Subcutaneous adipose tissue (tissue), 4 donors: Measurements from ENCODE around the gene TSFM. TPM values are rescaled to one million over a fixed set of nuclear protein-coding genes. Genes with fewer than 3 reads are reported as not detected.

ENCODE experiments used
- total RNA-seq, 4 donors: library from RNA; depleted of rRNA; stranded (reverse); fragments of >200 nt; gene quantifications; one replicate each; pipeline ENCODE4 v1.1.0, GENCODE V29; 2016
- TF ChIP-seq, protein P1 (sequence below): fragments of 450-650 bp; IDR thresholded peaks from one replicate; pipeline ENCODE4 v1.5.1; 2016; ENCODE audit warnings: low read depth, mild to moderate bottlenecking, control low read depth, antibody characterized with exemption, moderate library complexity

Gene TSFM
- total RNA-seq, 4 donors from 2014 or later, result 16.7 to 26.0 (median 22.9) TPM

DNA sequence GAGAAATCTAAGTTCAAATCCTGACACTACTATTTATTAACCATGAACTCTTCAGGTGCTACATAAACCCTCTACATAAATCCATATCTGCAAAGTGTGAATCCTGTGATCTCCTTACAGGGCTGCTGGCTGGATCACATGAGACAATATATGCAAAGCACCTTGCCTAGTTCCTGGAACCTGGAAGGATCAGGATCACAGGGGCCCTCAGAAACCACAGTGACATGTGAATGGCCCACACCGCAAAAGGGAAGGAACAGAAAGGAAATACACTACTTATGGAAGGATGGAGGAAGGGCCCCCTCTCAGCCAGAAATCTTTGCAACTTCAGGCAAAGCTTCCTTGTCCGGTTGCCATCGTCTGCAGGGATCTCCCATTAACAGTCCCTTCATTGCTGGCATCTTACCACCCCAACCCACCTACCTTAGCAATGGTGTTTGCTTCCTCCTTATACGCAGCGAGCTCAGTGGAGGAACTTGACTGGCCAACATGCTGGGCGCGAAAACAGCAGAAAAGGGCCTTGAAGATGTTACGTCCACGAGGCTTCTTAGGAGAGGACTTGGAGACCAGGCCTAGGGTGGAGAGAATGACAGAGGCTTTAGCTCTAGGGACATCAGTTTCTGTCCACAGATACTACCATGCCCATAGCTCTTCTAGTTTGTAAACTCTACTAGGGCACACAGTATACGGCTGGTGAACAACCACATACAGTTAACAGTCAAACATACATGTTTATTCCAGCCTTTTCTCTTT is 46.6 kb downstream of the TSFM start:
- TF ChIP-seq, protein P1, sequence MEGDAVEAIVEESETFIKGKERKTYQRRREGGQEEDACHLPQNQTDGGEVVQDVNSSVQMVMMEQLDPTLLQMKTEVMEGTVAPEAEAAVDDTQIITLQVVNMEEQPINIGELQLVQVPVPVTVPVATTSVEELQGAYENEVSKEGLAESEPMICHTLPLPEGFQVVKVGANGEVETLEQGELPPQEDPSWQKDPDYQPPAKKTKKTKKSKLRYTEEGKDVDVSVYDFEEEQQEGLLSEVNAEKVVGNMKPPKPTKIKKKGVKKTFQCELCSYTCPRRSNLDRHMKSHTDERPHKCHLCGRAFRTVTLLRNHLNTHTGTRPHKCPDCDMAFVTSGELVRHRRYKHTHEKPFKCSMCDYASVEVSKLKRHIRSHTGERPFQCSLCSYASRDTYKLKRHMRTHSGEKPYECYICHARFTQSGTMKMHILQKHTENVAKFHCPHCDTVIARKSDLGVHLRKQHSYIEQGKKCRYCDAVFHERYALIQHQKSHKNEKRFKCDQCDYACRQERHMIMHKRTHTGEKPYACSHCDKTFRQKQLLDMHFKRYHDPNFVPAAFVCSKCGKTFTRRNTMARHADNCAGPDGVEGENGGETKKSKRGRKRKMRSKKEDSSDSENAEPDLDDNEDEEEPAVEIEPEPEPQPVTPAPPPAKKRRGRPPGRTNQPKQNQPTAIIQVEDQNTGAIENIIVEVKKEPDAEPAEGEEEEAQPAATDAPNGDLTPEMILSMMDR, result no peak

DNA sequence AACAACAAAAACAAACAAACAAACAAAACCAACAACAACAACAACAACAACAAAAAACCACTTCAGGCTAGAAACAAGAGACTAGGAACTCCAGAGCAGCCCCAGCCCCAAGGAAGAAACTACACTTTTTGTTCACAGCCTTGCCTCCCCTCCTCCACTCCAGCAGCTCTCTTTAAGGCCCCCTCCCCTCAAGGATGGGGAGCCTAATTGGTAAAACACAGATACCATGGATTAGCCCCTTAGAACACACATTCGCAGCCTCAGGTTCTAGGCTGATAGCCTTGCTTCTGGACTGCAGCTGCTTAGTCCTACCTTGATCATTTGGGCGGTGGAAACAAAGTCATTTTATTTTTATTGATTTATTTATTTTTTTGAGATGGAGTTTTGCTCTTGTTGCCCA is 47.8 kb downstream of the TSFM start:
- TF ChIP-seq, protein P1, result no peak

DNA sequence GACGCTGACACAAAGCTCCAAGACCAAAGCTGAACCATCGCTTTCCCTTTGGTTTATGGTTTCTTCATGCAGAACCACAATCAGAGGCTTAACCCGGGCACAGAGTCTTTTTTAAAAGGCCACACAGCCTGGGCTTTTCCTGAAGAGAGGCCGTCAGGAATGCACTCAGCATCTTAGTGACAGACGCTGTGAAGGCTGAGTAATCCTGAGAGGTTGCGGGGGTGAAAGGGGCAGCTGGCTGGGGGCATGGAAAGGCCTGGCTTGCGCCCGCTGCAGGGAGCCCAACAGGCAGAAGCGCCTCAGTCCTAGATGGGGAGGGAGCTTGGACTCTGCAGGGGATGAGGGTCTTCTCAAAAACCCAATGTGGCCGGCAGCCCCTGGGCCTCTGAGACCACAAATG is 50.4 kb downstream of the TSFM start:
- TF ChIP-seq, protein P1, result no peak

DNA sequence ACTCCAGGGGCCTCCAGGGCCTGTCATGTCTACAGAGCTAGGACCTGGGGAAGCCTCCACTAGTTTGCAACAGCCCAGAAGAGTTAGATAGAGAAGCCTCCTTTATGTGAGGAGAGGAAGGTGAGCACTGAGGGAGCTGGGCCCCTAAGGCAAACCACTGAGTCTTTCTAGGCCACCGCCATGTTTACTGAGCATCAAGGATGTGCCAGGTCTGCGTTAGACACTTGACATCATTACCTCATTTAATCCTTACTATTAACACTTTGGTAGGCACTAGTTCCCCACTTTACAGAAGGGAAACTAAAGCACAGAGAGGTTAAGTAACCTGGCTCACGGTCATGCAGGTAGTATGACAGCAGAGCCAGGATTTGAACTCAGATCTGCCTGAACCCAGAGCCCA is 51.1 kb downstream of the TSFM start:
- TF ChIP-seq, protein P1, result no peak

DNA sequence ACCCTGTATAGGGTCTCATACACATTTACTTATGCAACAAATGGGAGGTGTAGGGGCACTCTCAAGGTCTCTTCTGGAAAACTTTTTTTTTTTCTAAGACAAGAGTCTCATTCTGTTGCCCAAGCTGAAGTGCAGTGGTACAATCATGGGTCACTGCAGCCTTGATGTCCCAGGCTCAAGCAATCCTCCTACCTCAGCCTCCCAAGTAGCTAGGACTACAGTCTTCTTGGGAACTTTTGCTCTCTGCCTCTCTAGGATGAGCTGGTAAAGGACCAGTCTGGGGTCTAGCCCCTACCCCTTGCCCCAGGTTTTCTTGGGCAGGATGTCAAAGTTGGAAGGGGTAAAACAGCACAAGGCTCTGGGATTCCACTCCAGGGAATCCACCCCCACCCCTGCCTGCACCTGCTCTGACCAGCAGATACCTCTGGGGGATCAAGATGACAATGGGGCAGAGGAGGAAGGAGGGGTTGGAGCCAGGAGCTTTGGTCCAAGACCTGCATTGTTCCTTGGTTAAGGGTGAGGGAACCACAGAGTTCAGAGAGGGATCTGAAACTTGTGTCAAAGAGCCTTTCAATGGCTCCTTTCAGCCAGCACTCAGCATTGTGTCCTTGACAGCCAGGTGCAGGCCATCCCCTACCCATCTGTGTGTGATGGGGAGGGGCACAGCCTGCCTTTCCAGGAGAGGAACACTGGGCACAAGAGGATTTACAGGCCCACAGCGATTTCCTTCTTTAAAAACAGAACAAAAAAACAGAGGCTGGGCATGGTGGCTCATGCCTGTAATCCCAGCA is 51.7 kb downstream of the TSFM start:
- TF ChIP-seq, protein P1, result no peak

DNA sequence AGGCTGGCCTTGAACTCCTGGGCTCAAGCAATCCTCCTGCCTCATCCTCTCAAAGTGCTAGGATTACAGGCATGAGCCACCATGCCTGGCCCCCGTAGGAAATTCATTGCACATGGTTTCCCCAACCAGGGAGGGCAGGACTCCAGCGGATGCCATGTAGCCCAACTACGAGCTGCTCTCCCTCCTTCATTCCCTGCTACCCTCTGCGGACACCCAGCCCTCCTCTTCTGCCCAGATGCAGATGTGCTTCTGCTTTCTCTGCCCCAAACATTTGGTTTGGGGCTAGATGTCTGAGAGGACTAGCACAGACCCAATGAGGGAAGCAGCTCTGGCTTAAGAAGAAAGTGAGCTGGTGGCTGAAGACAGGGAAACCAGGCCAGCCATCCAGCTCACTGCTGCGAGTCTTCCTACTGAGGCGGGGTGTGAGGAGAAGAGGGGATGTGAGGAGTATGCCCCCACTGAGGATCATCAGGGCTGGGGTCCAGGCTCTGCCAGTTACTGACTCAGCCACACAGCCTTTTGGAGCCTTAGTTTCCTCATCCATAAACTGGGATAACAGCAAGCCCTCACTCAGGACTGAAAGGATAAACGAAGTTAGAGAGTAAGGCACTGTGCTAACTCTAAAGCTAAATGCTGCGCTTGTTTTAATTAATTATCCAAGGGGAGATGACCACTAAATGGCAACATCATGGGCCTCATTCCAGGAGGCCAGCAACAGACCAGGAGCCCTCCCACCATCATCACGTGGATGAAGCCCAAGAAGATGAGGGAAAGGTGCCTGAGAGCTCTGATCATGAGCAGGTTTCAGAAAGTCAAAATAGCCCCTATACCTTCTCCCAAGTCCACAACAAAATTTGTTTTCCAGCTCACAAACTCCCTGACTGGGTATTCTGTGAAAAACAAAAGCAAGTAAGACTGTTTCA is 53.0 kb downstream of the TSFM start:
- TF ChIP-seq, protein P1, result no peak
